Muscle of back (tissue), 11 donors: ENCODE measurements around the gene MON1B. TPM values are rescaled to one million over a fixed set of nuclear protein-coding genes. Genes with fewer than 3 reads are reported as not detected.
A peak's percentile ranks its signal among the peaks of the same experiment; 100 is the strongest.
"Not testable (repeated sequence)": the region's sequence is repeated elsewhere in the genome, so short reads cannot be mapped to it uniquely, and the experiment has no call there.

Experiments
- DNase-seq, 3 donors: peaks; one replicate each; pipeline versions ENCODE4 v3.0.0 to v3.0.0-alpha.2; 2013
- polyA plus RNA-seq, 10 donors: library from polyadenylated mRNA; unstranded; fragments of 120-200 nt; gene quantifications; one replicate each; pipeline ENCODE4 v1.2.1, GENCODE V29; 2013; ENCODE audit not compliant: insufficient read length in 10 of 10

Gene MON1B
- polyA plus RNA-seq, 10 donors, result 10.6 to 16.1 (median 12.7) TPM

- DNase-seq, result peak; percentile 77 to 93 (median 89)
These were observed 45.1 kb downstream of the MON1B start for GRCh38 chr16:77236063-77236511.

- no peak for DNase-seq
These were observed 47.6 kb downstream of the MON1B start for GRCh38 chr16:77238593-77238992.

- DNase-seq, result not testable (repeated sequence)
These were observed 51.5 kb downstream of the MON1B start for GRCh38 chr16:77242471-77242870.

- peak in 1 of 3 donors; percentile 26 for DNase-seq
These were observed 55.2 kb downstream of the MON1B start for GRCh38 chr16:77246150-77246549.

- peak; percentile 18 to 54 (median 27) for DNase-seq
These were observed 59.4 kb downstream of the MON1B start for GRCh38 chr16:77250400-77250799.

Other genes starting within 250 kb of the MON1B start
- 1 to 10 TPM; 2.1 to 7.5 (median 3.6) TPM for gene SYCE1L, start 8.2 kb downstream of the MON1B start, polyA plus RNA-seq
- 1 to 10 TPM in 8 of 10 donors, under 1 TPM in 2; 0.74 to 4.5 (median 1.7) TPM for gene ADAMTS18, start 243.8 kb downstream of the MON1B start, polyA plus RNA-seq